ENCODE measurements around the gene ASCL1. TPM values are rescaled to one million over a fixed set of nuclear protein-coding genes. Genes with fewer than 3 reads are reported as not detected.
A peak's percentile ranks its signal among the peaks of the same experiment; 100 is the strongest.

The ASCL1 gene
- total RNA-seq, 1 donor from 2014 or later: not detected

DNA sequence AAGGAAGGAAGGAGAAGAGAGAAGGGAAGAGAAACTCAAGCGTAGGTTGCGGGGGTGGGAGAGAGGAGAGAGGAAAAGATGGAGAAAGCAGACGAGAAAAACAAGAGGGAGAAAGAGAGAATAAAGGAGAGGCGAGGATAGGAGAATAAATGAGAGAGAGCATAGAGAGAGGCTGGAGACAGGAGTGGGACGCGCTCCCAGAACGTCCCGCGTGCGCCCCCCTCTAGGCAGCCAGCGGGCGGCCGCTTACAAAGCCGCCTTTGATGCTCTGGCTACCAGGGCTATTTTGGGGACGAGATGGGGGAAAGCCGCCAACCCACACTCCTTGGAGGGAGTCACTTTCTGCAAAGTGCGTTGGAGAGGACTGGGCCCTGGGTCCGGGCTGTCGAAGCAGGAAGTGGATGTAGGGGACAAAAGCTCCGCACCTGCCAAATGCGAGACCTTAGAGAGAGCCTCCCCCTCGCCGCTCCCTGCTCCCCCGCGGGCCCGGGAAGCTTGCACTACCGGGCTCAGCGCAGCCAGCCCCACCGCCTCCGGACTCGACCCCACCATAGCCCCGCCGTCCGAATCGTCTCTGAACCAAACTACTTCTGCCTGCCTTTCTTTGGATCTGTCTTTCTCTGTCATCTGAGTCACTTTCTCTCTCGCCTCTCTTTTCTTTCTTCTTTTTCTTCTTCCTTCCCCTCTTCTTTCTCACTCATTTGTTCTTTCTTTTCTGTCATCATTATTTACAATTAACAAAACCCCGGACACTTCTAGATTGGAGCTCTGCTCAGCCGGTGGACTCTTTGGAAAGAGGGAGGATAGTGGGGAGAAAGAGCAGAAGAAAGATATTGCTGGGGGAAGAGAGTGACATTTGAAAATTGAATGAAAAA, 8.0 kb downstream of the ASCL1 start:
- DNase-seq (ENCODE audit: low spot score) (no peak), ATAC-seq (peak; percentile 42)
- intact Hi-C loops (cut with DNase I): no loop called here

DNA sequence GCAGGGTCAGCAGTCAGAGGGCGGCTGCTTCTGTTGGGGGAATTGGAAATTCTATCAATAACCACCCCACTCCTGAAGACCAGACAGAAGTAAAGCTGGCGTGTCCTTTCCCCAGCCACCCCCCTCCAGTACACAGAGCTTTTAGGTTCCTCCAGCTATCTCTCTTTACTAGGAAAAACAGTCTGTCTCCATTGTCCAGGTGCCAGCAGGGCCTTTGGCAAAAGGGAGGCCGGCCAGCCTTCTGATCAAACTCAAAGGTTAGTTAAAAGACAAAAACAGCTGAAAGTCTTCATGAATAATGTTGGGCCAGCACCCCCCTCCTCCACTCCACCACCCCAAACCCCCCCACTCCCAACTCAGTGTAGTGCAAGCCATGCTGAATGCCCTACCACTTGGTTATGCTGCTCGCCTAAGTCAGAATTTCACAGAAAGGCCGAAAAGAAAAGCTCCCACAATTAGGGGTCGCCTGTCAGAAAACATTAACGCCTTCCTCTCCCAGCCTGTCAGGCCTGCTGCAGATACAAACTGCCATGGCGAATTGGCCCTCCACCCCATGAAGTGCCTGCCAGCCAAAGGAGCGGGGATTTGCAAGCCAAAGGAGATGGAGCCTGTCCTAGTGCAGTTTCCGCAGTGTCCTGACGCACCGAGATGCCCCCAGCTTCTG, 8.9 kb downstream of the ASCL1 start:
- DNase-seq (ENCODE audit: low spot score) (no peak), ATAC-seq (no peak)
- intact Hi-C loops (cut with DNase I): no loop called here

DNA sequence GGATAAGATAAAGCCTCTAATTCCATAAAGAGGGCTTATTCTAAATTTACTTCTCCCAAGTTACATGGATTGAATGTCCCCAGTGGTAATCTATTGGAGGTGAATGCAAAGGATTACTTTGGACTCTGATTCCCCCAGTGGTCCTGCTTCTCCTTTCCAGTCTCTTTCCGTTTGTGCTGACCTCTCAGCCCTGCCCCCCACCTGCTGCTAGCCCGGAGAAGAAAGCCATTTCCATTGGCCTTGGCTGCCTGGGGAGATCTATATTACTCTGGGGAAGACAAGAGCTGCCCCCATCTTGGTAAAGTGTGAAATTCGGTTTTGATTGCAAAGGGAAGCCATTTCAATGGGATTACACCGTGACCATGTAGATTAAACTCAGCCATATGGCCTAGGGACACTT, 13.3 kb downstream of the ASCL1 start:
- intact Hi-C loops (cut with DNase I): no loop called here
- no peak for ATAC-seq
- no peak for DNase-seq (ENCODE audit: low spot score)

DNA sequence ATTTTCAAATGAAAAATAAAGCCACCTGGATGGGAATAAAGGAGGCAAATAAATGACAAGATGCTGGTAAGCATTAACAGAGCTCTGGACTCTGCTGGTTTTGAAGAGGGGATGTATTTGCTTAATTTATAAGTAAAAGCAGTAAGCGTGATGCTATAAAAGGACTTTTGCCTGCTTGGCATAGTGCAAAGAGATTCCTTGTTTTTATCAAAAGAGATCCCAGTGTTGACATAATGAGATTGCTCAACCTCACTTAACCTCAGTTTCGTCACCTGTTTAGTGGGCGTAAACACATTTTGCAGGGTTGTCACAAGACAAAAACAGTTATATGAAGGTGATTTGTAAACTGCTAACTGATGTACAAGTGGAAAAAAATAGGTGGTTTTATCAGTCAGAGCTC, 13.8 kb downstream of the ASCL1 start:
- ATAC-seq (no peak), DNase-seq (ENCODE audit: low spot score) (no peak)
- intact Hi-C loops (cut with DNase I): no loop called here

DNA sequence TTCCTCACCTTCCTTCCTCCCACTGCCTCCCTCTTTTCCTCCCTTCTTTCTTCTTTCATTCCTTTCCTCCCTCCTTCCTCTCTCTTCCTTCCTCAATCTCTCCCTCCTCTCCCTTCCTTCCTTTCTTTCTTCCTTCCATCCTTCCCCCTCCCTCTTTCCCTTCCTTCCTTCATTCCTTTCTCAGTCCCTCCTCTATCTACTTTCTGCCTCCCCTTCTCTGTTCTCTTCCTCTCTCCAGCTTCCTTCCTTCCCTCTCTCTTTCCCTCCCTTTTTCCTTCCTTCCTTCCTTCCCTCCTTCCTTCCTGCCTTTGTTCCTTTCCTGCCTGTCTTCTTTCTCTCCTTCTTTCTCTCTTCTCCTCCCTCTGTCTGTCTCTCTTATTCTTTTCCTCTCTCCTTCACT, 16.1 kb downstream of the ASCL1 start:
- ATAC-seq (no peak), DNase-seq (ENCODE audit: low spot score) (no peak)
- intact Hi-C loops (cut with DNase I): no loop called here

DNA sequence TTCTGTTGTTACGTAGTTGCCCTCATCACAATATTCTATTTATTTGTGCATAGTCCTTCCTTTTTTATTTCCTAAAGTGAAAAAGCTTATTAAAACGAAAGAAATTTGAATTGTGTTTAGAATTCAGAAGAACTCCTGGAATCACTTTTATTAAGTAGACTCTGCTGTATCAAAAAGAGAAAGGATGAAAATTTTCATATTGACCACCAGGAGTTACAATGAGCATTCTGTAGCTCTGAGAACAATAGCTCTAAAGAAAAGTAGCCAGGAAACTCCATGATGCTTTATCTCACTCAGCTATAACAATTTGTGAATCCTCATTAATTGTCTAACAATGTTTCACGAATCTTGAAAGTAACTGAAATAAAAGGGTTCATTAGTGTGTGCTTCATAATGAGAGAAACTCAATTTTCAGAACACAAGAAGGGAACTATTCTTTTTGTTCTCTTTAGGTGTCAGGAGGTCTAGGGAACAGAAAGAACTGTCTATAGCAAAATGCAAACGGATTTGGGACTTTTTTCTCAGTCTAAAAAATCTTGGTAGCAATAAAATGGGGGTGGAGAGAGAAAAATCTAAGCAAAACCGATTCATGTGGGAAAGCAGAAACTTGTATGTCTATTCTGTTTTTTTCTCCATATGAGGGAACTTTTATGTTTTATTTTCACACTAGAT, 19.3 kb downstream of the ASCL1 start:
- intact Hi-C loops (cut with DNase I): no loop called here
- ATAC-seq (no peak), DNase-seq (ENCODE audit: low spot score) (no peak)

DNA sequence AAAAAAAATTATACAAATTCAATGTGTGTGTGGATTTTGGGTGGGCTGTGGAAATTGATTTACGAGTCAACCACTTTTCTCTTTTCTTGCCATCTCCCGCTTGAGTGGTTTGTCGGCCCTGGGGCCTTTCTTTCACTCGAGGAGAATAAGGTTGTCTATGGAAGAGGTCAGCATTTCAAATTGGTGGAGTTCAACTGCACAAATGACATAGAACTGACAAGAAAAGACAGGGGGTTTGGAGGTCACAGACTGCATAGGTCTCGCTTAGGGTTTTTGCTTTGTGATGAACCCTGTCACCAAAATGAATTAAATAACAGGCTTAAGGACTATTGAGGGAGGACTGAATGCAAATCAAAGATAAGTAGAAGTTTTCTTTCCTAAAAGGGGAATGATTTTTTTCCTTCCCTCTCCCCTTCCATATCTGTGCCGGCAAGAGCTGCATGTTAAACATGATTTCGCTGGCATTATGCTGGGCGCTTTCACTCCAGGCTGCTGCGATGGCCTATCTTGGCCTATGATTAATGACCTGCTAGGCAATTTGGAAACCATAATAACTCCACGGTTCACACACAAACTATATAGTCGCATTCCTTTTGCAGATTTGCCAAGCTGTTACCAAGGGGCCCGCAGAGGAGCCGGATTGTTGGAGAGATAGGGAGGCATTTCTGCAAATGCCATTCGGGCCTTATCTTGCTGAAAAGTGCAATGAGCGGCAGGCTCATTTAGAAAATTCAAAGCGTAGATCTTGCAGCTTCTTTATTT, 20.7 kb downstream of the ASCL1 start:
- intact Hi-C loops (cut with DNase I): no loop called here

DNA sequence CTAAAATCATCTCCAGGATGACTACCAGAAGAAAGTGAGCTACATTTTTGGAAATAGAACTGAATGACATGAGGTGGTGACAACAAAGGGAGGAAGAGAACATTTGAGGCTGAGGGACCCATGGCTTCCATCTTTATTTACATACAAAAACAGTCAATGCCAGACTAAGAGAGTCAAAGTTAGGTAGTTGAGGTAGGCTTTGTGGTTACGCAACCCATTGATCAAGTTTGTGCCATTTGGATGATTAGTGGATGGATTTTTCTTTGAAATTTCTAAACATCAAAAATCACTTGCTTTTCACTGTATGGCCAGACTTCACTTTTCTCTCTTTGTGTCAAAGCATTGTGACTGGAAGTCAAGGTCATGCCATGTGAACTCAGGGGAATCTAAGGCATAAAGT, 22.9 kb downstream of the ASCL1 start:
- intact Hi-C loops (cut with DNase I): no loop called here
- ATAC-seq (no peak), DNase-seq (ENCODE audit: low spot score) (no peak)

More for the DNA sequence above, 20.7 kb downstream of the ASCL1 start:
- DNase-seq (ENCODE audit: low spot score): no peak
- no peak for ATAC-seq

DNA sequence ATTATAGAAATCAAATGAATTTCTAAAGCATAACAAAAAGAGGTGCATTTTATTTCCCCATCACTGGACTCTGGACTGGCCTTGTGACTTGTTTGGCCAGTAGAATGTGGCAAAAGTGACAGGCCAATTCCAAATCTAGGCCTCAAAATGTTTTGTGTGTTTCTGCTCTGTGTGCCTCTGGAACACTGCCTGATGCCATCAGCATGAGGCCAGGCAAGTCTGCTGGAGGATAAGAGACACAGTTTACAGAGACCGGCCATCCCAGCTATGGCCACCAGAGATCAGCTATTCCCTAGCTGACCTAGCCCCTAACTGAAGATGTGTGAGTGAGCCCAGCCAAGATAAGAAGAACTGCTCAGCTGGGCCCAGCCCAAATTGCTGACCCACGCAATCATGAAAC, 32.9 kb downstream of the ASCL1 start:
- ATAC-seq (no peak), DNase-seq (ENCODE audit: low spot score) (no peak)
- intact Hi-C loops (cut with DNase I): no loop called here

DNA sequence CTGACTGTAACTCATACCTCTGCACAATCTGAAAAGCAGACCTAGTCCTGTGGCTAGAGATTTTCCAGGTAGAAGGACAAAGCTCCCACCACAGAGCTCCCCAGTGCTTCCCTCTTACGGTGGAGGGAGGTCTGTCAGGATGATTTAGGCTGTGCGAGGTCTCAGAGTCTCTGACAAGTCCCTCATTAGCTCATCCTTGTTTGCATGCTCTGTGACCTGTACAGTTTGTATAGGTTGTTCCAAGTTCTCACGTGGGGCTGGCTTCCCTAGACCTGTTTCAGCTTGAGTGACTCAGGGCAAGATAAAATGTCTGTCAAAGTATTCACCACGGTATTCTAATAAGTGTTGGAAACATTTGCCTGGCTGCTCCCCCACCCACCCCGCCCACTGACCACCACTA, 34.8 kb downstream of the ASCL1 start:
- intact Hi-C loops (cut with DNase I): no loop called here
- DNase-seq (ENCODE audit: low spot score) (no peak), ATAC-seq (no peak)

DNA sequence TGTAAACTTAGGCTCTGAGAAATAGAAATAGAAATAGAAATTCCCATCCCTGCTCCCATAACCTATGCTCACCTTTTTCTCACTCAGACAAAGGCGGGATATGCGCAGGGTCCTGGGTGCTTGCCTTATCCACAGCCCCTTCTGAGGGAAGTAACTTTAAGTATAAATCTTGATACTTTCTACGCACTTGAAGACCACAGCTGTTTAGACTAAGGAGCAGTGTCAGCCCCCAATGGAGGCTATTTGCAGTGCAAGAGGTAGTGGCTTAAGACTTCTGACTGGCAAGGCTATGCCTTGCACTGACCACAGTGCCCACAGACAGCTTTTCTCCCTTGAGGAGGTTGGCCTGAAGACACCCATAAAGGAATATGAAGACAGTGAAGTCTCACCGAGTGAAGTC, 35.2 kb downstream of the ASCL1 start:
- no peak for DNase-seq (ENCODE audit: low spot score)
- intact Hi-C loops (cut with DNase I): no loop called here
- no peak for ATAC-seq

DNA sequence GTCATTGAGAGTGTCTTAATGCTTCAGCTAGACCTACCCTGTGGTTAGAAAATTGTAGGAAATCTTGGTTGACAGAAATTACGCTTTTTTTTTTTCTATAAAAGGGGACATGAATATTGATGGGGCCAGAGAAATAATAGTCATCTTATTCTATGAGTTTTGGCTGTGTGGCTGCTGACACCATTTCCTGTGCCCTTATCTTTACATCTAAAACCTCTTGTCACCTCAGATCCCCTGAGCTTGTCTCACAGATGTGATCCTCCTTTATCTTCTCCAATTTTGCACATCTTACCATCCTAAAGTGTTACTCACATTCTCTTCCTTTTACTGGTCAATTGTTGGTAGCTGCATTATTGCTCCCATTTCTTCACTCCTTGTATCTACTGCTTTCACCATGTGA, 36.1 kb downstream of the ASCL1 start:
- no peak for ATAC-seq
- intact Hi-C loops (cut with DNase I): no loop called here
- no peak for DNase-seq (ENCODE audit: low spot score)

DNA sequence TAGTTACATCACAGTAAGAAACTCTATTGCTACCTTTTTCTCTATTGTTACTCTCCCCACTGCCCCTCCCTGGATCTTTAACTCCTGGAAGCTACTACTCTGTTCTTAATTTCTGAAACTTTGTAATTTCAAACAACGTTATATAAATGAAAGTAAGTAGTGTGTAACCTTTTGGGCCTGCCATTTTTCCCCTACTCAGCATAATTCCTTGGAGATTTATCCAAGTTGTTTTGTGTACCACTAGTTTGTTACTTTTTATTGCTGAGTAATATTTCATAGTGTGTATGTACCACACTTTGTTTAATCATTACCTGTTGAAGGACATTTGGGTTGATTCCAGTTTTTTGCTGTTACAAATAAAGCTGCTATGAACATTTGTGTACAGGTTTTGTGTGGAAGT, 37.9 kb downstream of the ASCL1 start:
- intact Hi-C loops (cut with DNase I): no loop called here
- DNase-seq (ENCODE audit: low spot score): no peak
- ATAC-seq: no peak

Other genes starting within 250 kb of the ASCL1 start
- gene PAH, start 40.4 kb upstream of the ASCL1 start, total RNA-seq: not detected

All from sciatic nerve (tissue), 2 donors.